ENCODE measurements around the gene LSP1. TPM values are rescaled to one million over a fixed set of nuclear protein-coding genes. Genes with fewer than 3 reads are reported as not detected.

Gene LSP1
- total and polyA plus RNA-seq, 10 donors: 136 to 422 (median 335) TPM

GRCh38 chr11:1932681-1933080 is 79.8 kb downstream of the LSP1 start:
- Histone ChIP-seq H3K4me3 (no peak overlapping the region), H3K4me1 (peaks cover 0 to 3% (median 0%) of the 10 kb centered on the region in 6 donors), H3K9me3 (no peaks in the 10 kb centered on the region), H3K36me3 (no peaks in the 10 kb centered on the region), H3K27ac (no peak overlapping the region), H3K27me3 (replicated peaks in 1 of 7) (peaks cover 0 to 20% (median 0%) of the 10 kb centered on the region in 7 donors)
- DNase-seq: no peak
- WGBS, 5 donors: 92 to 99% (median 97%) methylated on average over 4 of the region's 4 CpGs
- TF ChIP-seq CTCF (IDR thresholded peaks at IDR 0.05 in 8 of 11, conservative IDR thresholded peaks at IDR 0.05 in 3 of 11): no peak
- TF ChIP-seq POLR2A (IDR thresholded peaks at IDR 0.05): no peak
- TF ChIP-seq POLR2AphosphoS5 (IDR thresholded peaks at IDR 0.05): no peak
- intact Hi-C loops (cut with DNase I; ENCODE audit: low total_unique reads): no loop called here

- no peak for TF ChIP-seq POLR2A (IDR thresholded peaks at IDR 0.05)
- TF ChIP-seq POLR2AphosphoS5 (IDR thresholded peaks at IDR 0.05): no peak
- no peak for TF ChIP-seq CTCF (IDR thresholded peaks at IDR 0.05 in 8 of 11, conservative IDR thresholded peaks at IDR 0.05 in 3 of 11)
- 85 to 88% (median 88%) methylated on average over 18 of the region's 18 CpGs for WGBS, 5 donors
- Histone ChIP-seq H3K9me3 (no peaks in the 10 kb centered on the region), H3K4me1 (peaks cover 0 to 3% (median under 1%) of the 10 kb centered on the region in 6 donors), H3K36me3 (no peaks in the 10 kb centered on the region), H3K4me3 (no peak overlapping the region), H3K27ac (no peak overlapping the region), H3K27me3 (replicated peaks in 1 of 7) (peaks cover 0 to 23% (median 0%) of the 10 kb centered on the region in 7 donors)
- peak; percentile 34 for DNase-seq
- intact Hi-C loops (cut with DNase I; ENCODE audit: low total_unique reads): no loop called here
These were observed 80.8 kb downstream of the LSP1 start for GRCh38 chr11:1933416-1934334.

- no peaks in the 10 kb centered on the region for H3K36me3 ChIP-seq
- H3K4me1 ChIP-seq: peaks cover 0 to 10% (median 6%) of the 10 kb centered on the region in 6 donors
- H3K9me3 ChIP-seq: no peaks in the 10 kb centered on the region
- TF ChIP-seq POLR2A (IDR thresholded peaks at IDR 0.05) (no peak), POLR2AphosphoS5 (IDR thresholded peaks at IDR 0.05) (no peak), CTCF (IDR thresholded peaks at IDR 0.05 in 8 of 11, conservative IDR thresholded peaks at IDR 0.05 in 3 of 11) (no peak)
- peak; percentile 67 for DNase-seq
- H3K27me3 ChIP-seq (replicated peaks in 1 of 7): peaks cover 0 to 30% (median 0%) of the 10 kb centered on the region in 7 donors
- 64 to 78% (median 73%) methylated on average over 20 to 24 of the region's 24 CpGs for WGBS, 5 donors
- intact Hi-C loops (cut with DNase I; ENCODE audit: low total_unique reads): no loop called here
- H3K4me3 ChIP-seq: no peak overlapping the region
- H3K27ac ChIP-seq: no peak overlapping the region
These were observed 81.7 kb downstream of the LSP1 start for GRCh38 chr11:1934335-1935155.
